Loucy (cell line): Measurements from ENCODE around the gene SDC1.

Experiments
- H2AFZ ChIP-seq: fragments of 200-600 bp; sonication (generic); 2 replicates; pipeline ENCODE4 v1.6.0; 2016; ENCODE audit warnings: antibody characterized with exemption, mild to moderate bottlenecking, low read length, moderate library complexity
- H3F3A ChIP-seq: fragments of 200-600 bp; 2 replicates; pipeline ENCODE4 v1.6.0; 2016; ENCODE audit warnings: antibody characterized with exemption, low read depth, mild to moderate bottlenecking
- H3K27me3 ChIP-seq: fragments of 200-600 bp; sonication (generic); 2 replicates; pipeline ENCODE4 v1.6.1; 2014; ENCODE audit warnings: low read length, mild to moderate bottlenecking; ENCODE audit not compliant: insufficient read depth, poor library complexity, severe bottlenecking
- H3K36me3 ChIP-seq: fragments of 200-600 bp; sonication (generic); 2 replicates; pipeline ENCODE4 v1.6.1; 2016; ENCODE audit warnings: low read length; ENCODE audit not compliant: insufficient read depth
- H3K4me1 ChIP-seq: fragments of 200-600 bp; sonication (generic); 2 replicates; pipeline ENCODE4 v1.5.1; 2014; ENCODE audit warnings: low read length, mild to moderate bottlenecking; ENCODE audit not compliant: insufficient read depth, poor library complexity, severe bottlenecking
- H3K4me2 ChIP-seq: fragments of 200-600 bp; sonication (generic); 2 replicates; pipeline ENCODE4 v1.6.0; 2014; ENCODE audit warnings: antibody characterized with exemption, low read length, low read depth, mild to moderate bottlenecking; ENCODE audit not compliant: poor library complexity, severe bottlenecking
- H3K4me3 ChIP-seq: fragments of 200-600 bp; sonication (generic); 2 replicates; pipeline ENCODE4 v1.5.1; 2014; ENCODE audit warnings: low read length, mild to moderate bottlenecking, mixed read lengths; ENCODE audit not compliant: poor library complexity, severe bottlenecking
- H3K79me2 ChIP-seq: fragments of 200-600 bp; sonication (generic); 2 replicates; pipeline ENCODE4 v1.6.1; 2014; ENCODE audit warnings: low read length; ENCODE audit not compliant: insufficient read depth
- H3K9ac ChIP-seq: fragments of 200-600 bp; sonication (generic); 2 replicates; pipeline ENCODE4 v1.6.0; 2014; ENCODE audit warnings: mild to moderate bottlenecking, low read depth, low read length, moderate library complexity; ENCODE audit not compliant: poor library complexity, severe bottlenecking
- H3K9me2 ChIP-seq: fragments of 200-600 bp; sonication (generic); replicated peaks from 2 replicates; pipeline ENCODE4 v1.6.1; 2016; ENCODE audit warnings: low read depth, low read length, mixed read lengths
- H3K9me3 ChIP-seq: fragments of 200-600 bp; sonication (generic); 2 replicates; pipeline ENCODE4 v1.6.1; 2014; ENCODE audit warnings: mild to moderate bottlenecking, antibody characterized with exemption, low read length, low read depth; ENCODE audit not compliant: insufficient read depth
- H4K20me1 ChIP-seq: fragments of 200-600 bp; sonication (generic); 2 replicates; pipeline ENCODE4 v1.6.0; 2014; ENCODE audit warnings: antibody characterized with exemption, low read length, mild to moderate bottlenecking; ENCODE audit not compliant: insufficient read depth, poor library complexity, severe bottlenecking
- CTCF ChIP-seq: fragments of 200-600 bp; sonication (generic); conservative IDR thresholded peaks from 2 replicates; pipeline ENCODE4 v1.5.1; 2014; ENCODE audit warnings: mild to moderate bottlenecking, antibody characterized with exemption, low read length
- EZH2phosphoT487 ChIP-seq: fragments of 200-600 bp; IDR thresholded peaks from 2 replicates; pipeline ENCODE4 v1.6.1; 2018; ENCODE audit warnings: antibody characterized with exemption, mild to moderate bottlenecking, moderate library complexity, borderline replicate concordance

SDC1 gene

GRCh38 chr2:20264629-20265028, 39.7 kb upstream of the SDC1 start:
- Histone ChIP-seq H3K4me3 (no peak overlapping the region), H3K36me3 (peaks cover 55% of the 10 kb centered on the region)
- TF ChIP-seq EZH2phosphoT487 (no peak), CTCF (no peak)

GRCh38 chr2:20257411-20257810, 32.5 kb upstream of the SDC1 start:
- Histone ChIP-seq H3K9me3 (no peaks in the 10 kb centered on the region), H3K9ac (no peak overlapping the region), H2AFZ (no peak overlapping the region), H3K36me3 (peaks cover 84% of the 10 kb centered on the region), H3K9me2 (no peaks in the 10 kb centered on the region), H3K4me1 (no peaks in the 10 kb centered on the region), H3K79me2 (no peaks in the 10 kb centered on the region), H3K4me2 (no peak overlapping the region), H4K20me1 (peaks cover under 1% of the 10 kb centered on the region), H3F3A (no peaks in the 10 kb centered on the region), H3K27me3 (no peaks in the 10 kb centered on the region), H3K4me3 (no peak overlapping the region)
- TF ChIP-seq EZH2phosphoT487, result no peak
- TF ChIP-seq CTCF, result no peak

More at GRCh38 chr2:20264629-20265028, 39.7 kb upstream of the SDC1 start:
- H3K9me2 ChIP-seq, result no peaks in the 10 kb centered on the region
- no peak overlapping the region for H3K9ac ChIP-seq
- peaks cover 7% of the 10 kb centered on the region for H4K20me1 ChIP-seq
- H3K79me2 ChIP-seq, result 0 out of 2 replicates have a peak, but pooled peaks cover 3% of the 10 kb centered on the region
- no peaks in the 10 kb centered on the region for H3F3A ChIP-seq
- H3K9me3 ChIP-seq, result no peaks in the 10 kb centered on the region
- no peak overlapping the region for H3K4me2 ChIP-seq
- no peaks in the 10 kb centered on the region for H3K4me1 ChIP-seq
- H2AFZ ChIP-seq, result no peak overlapping the region
- no peaks in the 10 kb centered on the region for H3K27me3 ChIP-seq

GRCh38 chr2:20254731-20255130, 29.8 kb upstream of the SDC1 start:
- no peak for TF ChIP-seq CTCF
- no peak for TF ChIP-seq EZH2phosphoT487
- no peaks in the 10 kb centered on the region for H4K20me1 ChIP-seq
- H3K27me3 ChIP-seq, result no peaks in the 10 kb centered on the region

More at GRCh38 chr2:20254731-20255130, 29.8 kb upstream of the SDC1 start:
- Histone ChIP-seq H3K9me3 (no peaks in the 10 kb centered on the region), H3K36me3 (peaks cover 85% of the 10 kb centered on the region), H3K9ac (no peak overlapping the region), H3K4me3 (no peak overlapping the region), H2AFZ (no peak overlapping the region), H3K79me2 (no peaks in the 10 kb centered on the region), H3K9me2 (no peaks in the 10 kb centered on the region), H3K4me1 (no peaks in the 10 kb centered on the region), H3K4me2 (no peak overlapping the region), H3F3A (no peaks in the 10 kb centered on the region; the same call in 1 of the 2 replicates)
